NCI-H510A (cell line): ENCODE data around the gene KY.

Experiments
- DNase-seq: peaks from one replicate; lab custom pipeline; 2025; lab: John Stamatoyannopoulos, UW

Gene KY

GRCh38 chr3:134619301-134619615 lies 31.6 kb downstream of the KY start:
- DNase-seq = no peak

GRCh38 chr3:134618478-134619300 lies 32.1 kb downstream of the KY start:
- DNase-seq = no peak

DNA sequence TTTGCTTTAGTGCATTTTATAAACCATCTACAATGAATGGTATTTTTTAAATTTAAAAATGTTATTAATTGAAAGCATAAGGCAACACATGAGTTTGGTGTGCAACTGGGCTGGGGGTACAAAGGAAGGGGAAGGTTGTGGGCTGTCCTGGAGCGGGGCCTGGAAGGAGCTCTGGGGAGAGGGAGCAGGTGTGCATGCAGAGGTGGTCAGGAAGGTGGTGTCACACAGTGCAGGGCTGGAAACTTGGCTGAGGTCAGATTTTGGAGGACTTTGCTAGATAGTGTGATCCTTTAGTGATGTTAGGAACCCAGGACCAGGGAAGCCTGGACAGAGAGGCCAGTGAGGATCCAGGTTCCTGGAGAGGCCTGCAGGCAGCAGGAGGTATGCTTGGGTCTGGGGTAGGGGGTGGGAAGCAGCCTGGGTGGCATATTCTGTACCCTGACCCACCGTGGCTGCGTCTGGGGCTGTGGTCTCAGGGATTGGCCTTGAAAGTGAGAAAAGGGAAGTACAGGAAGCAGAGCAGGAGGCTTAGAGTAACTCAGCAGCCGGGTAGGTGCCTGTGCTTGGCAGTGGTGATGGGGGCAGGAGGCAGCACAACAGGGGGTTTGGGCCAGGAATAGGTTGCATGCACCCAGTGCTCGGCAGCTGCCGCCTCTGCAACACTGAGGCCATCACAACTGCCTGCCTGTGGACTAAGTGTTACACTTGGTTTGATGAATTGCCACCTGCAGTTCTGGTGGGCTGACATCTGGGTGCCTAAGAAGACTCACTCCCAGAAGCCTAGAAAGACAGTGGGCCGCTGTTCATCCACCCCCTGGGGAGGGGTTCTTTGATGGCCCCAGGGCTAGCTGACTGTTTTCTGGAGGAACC lies 33.0 kb downstream of the KY start:
- DNase-seq = no peak

GRCh38 chr3:134615743-134616142 lies 35.1 kb downstream of the KY start:
- DNase-seq = no peak

GRCh38 chr3:134614955-134615354 lies 35.9 kb downstream of the KY start:
- no peak for DNase-seq

GRCh38 chr3:134613006-134613520 lies 37.8 kb downstream of the KY start:
- DNase-seq = no peak

DNA sequence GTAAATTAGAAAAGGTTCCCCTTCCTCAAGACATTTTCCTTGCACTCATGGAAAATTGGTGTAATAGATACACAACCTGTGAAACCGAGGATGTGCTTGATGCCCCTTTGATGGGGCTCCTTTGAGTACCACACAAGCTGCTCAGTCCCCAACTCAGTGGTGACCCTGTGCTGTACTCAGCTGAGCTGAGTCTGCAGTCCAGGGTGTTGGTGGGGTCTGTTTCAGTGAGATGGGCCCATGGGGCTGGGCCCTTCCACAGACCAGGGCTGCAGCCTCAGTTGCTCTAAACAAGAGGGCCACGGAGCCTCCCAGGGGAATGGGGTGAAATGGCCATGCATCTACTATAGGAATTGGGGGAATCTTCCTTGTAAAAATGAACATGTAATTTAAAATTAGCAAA lies 39.3 kb downstream of the KY start:
- DNase-seq = no peak

GRCh38 chr3:134610432-134611385 lies 40.1 kb downstream of the KY start:
- DNase-seq = no peak

DNA sequence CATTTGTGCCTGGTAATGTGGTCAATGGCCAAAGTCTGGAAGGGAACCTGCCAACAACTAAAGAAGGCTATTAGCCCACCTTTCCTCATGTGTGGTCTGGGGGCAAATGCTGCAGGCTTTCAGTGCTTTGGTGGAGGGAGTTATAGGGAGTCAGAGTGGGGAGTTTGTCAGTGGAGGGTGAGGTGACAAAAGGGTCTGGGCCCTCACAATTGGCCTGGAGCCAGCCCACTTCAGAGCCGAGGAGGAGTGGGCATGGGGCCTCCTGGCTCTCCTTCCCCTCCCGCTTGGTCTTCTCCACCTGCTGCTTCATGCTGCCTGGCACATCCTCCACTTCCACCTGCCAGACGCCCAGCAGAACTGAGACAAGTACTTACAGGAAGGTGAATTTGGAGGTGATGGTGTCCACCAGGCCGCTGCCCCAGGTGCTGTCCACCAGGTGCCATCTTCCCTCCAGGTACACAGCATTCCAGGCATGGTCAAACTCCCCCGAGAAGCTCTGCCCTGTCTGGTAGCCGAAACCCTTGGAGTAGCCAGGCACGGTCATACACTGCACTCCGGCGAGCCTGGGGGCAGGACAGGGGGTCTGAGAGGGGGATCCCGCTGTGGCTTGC lies 40.9 kb downstream of the KY start:
- DNase-seq = no peak

DNA sequence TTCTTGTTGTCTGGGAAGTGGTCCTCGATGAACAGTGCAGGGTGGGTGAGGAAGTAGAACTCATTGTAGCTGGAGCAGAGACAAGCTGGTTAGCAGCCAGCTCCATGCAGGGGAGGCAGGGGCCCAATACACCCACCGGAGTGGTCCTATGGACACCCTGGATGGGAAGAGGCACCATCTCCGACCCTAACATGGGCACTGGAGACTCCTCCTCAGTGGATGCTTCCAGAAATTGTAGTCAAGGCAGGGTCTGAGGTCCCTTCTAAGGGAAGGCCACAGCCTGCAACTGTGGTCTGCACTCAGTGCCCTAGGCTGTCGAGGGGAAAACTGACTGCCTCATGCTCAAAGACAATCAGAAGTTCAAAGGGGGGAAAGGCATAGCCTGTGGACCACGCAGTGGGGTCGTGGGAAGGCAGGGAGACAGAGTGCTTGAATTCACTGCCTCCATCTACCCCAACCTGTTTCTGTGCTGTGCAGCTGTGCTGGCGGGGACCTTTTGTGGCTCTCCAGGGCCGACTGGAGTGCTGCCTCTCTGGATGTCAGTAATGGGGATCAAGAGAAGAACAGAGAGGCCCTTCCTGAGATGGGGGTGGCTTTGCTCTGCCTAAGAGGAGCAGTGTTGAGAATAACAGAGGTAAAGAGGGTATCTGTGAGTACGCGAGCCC lies 41.9 kb downstream of the KY start:
- DNase-seq = no peak

DNA sequence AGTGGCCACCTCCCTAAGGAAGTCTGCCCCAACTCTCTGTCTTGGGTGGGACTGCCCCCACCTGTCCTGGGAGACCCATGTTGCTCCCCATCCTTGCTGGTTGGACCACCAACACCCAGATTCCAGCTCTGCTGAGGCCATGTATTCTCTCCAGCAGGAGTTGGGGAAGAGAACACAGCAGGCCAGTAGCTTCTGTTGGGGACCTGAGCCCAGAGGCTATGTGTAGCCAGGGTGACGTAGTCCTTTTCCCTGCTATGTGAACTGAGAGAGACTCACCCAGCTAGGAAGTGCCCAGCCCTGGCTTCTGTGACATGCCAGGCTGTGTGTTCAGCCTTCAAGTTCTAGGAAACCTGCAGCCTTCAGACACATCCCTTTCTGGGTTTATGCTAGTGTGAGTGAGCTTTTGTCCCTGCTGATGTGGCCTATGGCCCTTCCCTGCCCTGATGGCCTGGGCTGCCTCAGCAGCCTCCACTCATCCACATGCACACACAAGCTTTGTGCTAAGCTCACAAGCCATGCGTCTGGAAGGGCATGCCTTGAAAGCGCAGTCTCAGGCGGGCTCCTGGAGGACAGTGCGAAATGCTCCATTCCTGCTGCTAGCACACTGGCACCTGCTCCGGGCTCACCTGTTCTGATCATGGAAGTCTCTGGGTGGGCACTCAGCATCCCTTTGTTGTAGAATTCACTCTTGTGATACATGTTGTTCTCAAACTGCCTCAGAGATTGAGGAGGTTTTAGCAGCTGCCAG lies 42.6 kb downstream of the KY start:
- no peak for DNase-seq

GRCh38 chr3:134607054-134608022 lies 43.5 kb downstream of the KY start:
- no peak for DNase-seq

GRCh38 chr3:134606033-134607025 lies 44.5 kb downstream of the KY start:
- no peak for DNase-seq

- no peak for DNase-seq
These were observed 45.3 kb downstream of the KY start for GRCh38 chr3:134605556-134605955.

GRCh38 chr3:134603956-134604355 lies 46.9 kb downstream of the KY start:
- DNase-seq = no peak

DNA sequence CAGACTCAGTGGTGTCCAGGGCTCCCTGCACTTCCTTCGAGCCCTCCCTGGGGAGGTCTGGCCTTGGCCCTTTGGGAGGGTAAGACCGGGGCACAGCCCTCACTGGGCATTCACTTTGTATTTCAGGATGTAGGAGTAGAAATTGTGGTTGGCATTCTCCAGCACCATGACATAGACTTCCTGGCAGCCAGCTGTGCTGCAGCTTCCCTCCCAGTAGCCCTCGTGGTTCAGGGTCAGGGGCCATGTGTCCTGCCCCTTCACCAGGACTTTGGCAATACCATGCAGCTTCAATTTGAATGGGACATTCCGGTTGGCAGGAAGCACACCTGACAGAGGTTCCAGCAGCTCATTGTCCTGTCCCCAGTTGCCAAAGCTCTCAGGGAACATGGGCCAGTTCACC lies 47.3 kb downstream of the KY start:
- no peak for DNase-seq

- DNase-seq = no peak
These were observed 48.4 kb downstream of the KY start for GRCh38 chr3:134602440-134602814.
